HG02571 (cell line): ENCODE results near the gene TMPRSS6.

ENCODE experiments used
- ATAC-seq: cut with Tn5 transposase; IDR thresholded peaks from one replicate; pipeline ENCODE4 v1.9.1; 2021; ENCODE audit warnings: mild to moderate bottlenecking, moderate library complexity; ENCODE audit not compliant: unreplicated experiment

The TMPRSS6 gene

DNA sequence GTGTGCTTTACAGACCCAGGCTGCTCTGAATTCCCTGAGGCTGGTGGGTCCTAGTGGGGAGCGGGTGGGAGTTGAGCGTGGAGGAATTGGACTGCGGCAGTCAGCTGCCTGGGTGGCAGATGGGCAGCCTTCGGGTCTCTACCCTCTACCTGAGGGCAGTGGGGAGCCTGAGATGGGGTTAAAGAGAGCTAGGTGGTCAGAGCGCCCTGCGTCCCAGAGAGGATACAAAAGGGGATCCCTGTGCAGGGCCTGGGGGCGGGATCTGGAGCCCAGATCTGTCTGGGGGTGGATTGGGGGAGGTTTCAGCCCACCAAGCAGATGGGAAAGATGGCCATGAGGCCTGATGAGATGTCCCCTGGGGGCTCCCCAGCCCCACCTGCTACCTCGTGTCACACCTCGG lies 39.8 kb downstream of the TMPRSS6 start:
- no peak for ATAC-seq

GRCh38 chr22:37069319-37069718 lies 40.2 kb downstream of the TMPRSS6 start:
- ATAC-seq: no peak

- no peak for ATAC-seq
Measured at GRCh38 chr22:37068859-37069258, 40.7 kb downstream of the TMPRSS6 start.

GRCh38 chr22:37067428-37067827 lies 42.1 kb downstream of the TMPRSS6 start:
- ATAC-seq: no peak

DNA sequence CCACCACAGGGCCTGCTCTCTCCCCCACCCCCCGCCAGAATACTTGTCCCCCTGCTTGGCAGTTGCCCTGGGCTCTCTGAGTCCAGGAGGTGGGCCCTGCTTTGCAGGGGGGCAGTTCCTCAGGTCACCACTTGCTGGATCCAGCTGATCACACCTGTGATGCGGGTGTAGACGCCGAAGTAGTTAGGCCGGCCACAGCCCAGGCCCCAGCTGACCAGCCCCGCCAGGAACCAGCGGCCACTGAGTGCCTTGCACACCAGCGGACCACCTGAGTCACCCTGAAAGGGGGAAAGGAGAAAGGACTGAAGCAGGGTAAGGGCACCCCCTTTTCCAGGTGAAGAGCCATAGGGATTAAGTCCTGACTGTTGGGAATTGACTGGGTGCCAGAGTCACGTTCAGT lies 43.6 kb downstream of the TMPRSS6 start:
- no peak for ATAC-seq

GRCh38 chr22:37065180-37065579 lies 44.3 kb downstream of the TMPRSS6 start:
- no peak for ATAC-seq

DNA sequence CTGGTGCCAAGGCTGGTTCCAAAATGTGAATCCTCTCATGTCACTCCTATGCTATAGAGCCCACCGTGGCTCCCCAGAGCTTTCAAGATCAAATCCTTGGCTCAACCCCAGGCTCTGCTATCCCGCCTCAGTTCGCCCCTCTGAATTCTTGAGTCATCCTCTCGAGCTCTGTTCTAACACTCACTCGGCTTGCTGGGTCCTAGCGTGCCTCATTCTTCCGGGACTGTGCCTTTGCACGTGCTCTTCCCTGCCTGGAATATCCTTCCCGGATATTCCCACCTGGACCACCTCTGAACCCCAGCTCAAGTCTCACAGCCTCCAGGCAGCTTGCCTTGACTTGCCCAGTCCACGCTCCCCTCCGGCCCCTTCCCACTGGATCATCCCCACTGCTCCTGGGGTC lies 45.0 kb downstream of the TMPRSS6 start:
- no peak for ATAC-seq

GRCh38 chr22:37063431-37064420 lies 45.8 kb downstream of the TMPRSS6 start:
- no peak for ATAC-seq

GRCh38 chr22:37062702-37063381 lies 46.7 kb downstream of the TMPRSS6 start:
- no peak for ATAC-seq

GRCh38 chr22:37062376-37062675 lies 47.2 kb downstream of the TMPRSS6 start:
- no peak for ATAC-seq

DNA sequence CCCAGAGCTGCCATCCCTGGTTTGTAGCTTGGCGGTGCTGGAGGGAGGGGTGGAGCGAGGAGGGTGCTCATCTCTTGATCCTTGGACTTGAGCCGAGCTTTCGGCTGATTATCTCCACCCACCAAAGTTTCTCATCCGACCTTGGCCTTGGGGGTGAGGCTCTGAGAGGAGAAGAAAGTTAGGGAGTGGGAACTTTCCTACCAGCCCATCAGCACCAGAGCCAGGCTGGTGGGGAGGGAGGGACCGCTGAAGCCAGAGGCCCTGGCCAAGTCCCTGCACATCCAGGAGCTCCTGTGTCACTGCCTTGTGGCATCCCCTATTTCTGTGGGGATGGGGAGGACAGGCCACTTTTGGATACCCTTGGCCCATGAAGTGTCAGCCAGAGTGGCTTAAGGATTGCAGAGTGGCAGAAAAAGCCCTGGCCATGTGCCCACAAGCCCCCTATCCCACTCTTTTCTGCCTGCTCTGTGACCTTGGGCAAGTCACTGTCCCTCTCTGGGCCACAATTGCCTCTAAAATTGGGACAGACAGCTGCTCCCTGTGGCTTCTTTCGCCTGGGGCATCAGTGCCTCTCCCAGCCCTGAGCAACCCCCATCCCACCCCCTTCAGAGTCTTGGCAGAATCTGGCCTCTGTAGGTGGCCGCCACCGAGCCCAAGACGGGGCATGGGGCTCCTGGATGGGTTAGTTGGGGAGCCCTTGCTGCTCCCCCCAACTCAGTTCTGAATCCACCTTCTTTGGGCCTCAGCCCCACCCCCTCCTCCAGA lies 47.7 kb downstream of the TMPRSS6 start:
- ATAC-seq: no peak

GRCh38 chr22:37060801-37061610 lies 48.5 kb downstream of the TMPRSS6 start:
- ATAC-seq: no peak

DNA sequence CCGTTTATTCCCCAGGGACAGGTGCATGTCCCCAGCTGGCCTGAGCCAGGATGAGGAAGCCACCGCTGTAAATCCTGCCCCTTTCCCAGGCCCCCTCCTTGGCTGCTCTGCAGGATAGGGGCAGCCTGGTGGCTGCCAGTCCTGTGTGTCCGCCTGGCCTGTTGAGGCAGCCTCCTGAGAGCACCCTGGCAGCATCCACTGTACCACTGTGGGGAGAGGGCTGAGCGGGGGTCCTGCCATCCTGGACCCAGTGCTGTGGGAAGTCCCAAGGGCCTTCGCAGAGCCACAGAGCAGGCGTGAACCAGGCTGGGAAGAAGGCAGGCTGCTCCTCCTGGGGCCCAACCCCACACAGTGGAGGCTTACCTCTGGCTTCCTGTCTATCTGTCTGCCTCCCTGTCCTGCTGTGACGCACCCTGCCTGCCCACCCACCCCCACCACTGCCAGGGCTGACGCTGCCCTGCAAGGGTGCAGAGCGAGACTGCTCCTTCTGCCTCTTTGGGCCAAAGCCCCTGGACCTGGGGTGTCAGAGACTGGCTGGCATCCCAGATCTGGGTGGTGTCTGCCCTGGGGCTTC lies 49.5 kb downstream of the TMPRSS6 start:
- ATAC-seq: no peak

DNA sequence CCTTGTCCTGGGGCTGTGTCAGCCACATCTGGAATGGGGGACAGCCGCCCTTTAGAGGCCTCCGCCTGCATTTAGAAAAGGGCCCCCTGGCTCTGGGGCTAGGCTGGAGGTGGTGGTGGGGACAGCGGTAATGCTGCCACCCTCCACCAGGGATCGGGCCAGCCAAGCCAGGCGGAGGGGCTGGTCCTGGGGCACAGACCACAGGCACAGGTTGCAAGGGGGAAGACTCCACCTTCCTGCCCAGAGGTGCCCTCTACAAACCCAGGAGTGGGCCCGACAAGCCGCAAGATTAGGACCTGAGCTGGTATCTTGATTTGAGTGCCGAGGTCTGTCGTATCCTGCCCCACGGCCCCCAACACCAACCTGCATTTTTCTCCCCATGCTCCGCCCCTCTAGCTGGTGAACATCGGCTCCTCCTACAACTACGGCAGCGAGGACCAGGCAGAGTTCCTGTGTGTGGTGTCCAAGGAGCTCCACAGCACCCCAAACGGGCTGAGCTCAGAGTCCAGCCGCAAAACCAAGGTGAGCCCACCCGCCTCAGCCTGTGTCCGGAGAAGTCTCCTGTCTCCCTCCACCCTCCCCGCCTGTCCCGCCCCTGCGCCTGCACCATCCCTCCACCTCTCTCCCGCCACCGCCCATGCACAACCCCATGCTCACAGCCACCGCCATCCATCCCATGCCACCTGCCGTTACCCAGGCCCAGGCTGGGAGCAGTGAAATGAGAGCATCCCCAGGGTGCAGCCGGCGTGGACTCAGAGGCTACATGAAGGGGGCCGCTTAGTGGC lies 50.4 kb downstream of the TMPRSS6 start:
- ATAC-seq: no peak

- ATAC-seq: no peak
Measured at GRCh38 chr22:37057796-37058510, 51.6 kb downstream of the TMPRSS6 start.

DNA sequence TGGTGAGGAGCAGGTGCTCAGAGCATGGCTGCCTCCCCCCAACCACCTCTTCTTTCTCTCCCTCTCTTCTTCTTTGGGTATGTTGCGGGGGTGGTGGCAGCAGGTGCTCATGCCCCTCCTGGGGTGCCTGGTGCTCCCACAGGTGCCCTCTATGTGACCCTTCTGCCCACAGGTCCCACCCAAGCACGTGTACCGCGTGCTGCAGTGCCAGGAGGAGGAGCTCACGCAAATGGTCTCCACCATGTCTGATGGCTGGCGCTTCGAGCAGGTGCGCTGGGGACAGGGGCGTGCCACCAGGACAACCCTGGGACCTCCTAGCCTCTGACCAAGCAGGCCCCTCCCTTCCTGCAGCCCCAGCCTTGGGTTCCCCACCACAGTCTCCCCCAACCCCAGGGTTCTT lies 52.3 kb downstream of the TMPRSS6 start:
- ATAC-seq: no peak

GRCh38 chr22:37056246-37056645 lies 53.3 kb downstream of the TMPRSS6 start:
- ATAC-seq: no peak

GRCh38 chr22:37054600-37055365 lies 54.7 kb downstream of the TMPRSS6 start:
- no peak for ATAC-seq
